GM23338 (cell line): ENCODE results near the gene RSPRY1. TPM values are rescaled to one million over a fixed set of nuclear protein-coding genes. Genes with fewer than 3 reads are reported as not detected.

Source experiments
- ATAC-seq: fragments of 200-7000 bp; cut with Tn5 transposase; 3 replicates; pipeline ENCODE4 v1.9.1; 2020
- DNase-seq: peaks from one replicate; pipeline ENCODE4 v3.0.0-alpha.2; 2015; ENCODE audit warnings: low spot score
- H2AFZ ChIP-seq: fragments of 200-600 bp; sonication (generic); 2 replicates; pipeline ENCODE4 v1.8.0; 2016; ENCODE audit warnings: antibody characterized with exemption, mild to moderate bottlenecking, moderate library complexity
- H3F3A ChIP-seq: fragments of 200-600 bp; sonication (generic); replicated peaks from 2 replicates; pipeline ENCODE4 v1.8.0; 2017; ENCODE audit warnings: antibody characterized with exemption, mixed run types, low read depth
- H3K27ac ChIP-seq: fragments of 200-600 bp; sonication (generic); 2 replicates; pipeline ENCODE4 v1.6.1; 2016; ENCODE audit warnings: low read depth
- H3K27me3 ChIP-seq: fragments of 200-600 bp; sonication (generic); 2 replicates; pipeline ENCODE4 v1.8.0; 2016; ENCODE audit warnings: mild to moderate bottlenecking, mixed run types, moderate library complexity; ENCODE audit not compliant: insufficient read depth
- H3K36me3 ChIP-seq: fragments of 200-600 bp; sonication (generic); 2 replicates; pipeline ENCODE4 v1.8.0; 2016; ENCODE audit warnings: mild to moderate bottlenecking; ENCODE audit not compliant: insufficient read depth
- H3K4me1 ChIP-seq: fragments of 200-600 bp; sonication (generic); 2 replicates; pipeline ENCODE4 v1.8.0; 2016; ENCODE audit warnings: mild to moderate bottlenecking, moderate library complexity; ENCODE audit not compliant: insufficient read depth
- H3K4me2 ChIP-seq: fragments of 200-600 bp; sonication (generic); 2 replicates; pipeline ENCODE4 v1.7.1; 2017; ENCODE audit warnings: mixed run types
- H3K4me3 ChIP-seq: fragments of 200-600 bp; sonication (generic); 2 replicates; pipeline ENCODE4 v1.6.1; 2016; ENCODE audit warnings: mixed run types
- H3K79me2 ChIP-seq: fragments of 200-600 bp; sonication (generic); replicated peaks from 2 replicates; pipeline ENCODE4 v1.8.0; 2017; ENCODE audit warnings: mild to moderate bottlenecking; ENCODE audit not compliant: insufficient read depth
- H3K9me2 ChIP-seq: fragments of 200-600 bp; sonication (generic); 2 replicates; pipeline ENCODE4 v1.8.0; 2017; ENCODE audit not compliant: insufficient read depth
- H4K20me1 ChIP-seq: fragments of 200-600 bp; sonication (generic); replicated peaks from 2 replicates; pipeline ENCODE4 v1.8.0; 2017; ENCODE audit warnings: mild to moderate bottlenecking; ENCODE audit not compliant: insufficient read depth
- H3K27ac Mint-ChIP-seq: 2 replicates; pipeline ENCODE4 v1.8.0; 2020; ENCODE audit warnings: inconsistent platforms, mild to moderate bottlenecking, moderate library complexity, mixed read lengths
- H3K27me3 Mint-ChIP-seq: 3 replicates; pipeline ENCODE4 v1.8.0; 2022; ENCODE audit warnings: low read depth, mild to moderate bottlenecking, moderate library complexity, mixed read lengths, inconsistent platforms; ENCODE audit not compliant: insufficient read depth, poor library complexity
- H3K36me3 Mint-ChIP-seq: 3 replicates; pipeline ENCODE4 v1.8.0; 2021; ENCODE audit warnings: low read depth, mild to moderate bottlenecking, inconsistent platforms, moderate library complexity, mixed read lengths
- H3K4me1 Mint-ChIP-seq: 3 replicates; pipeline ENCODE4 v1.8.0; 2020; ENCODE audit warnings: mild to moderate bottlenecking, inconsistent platforms, mixed read lengths
- H3K4me3 Mint-ChIP-seq: 3 replicates; pipeline ENCODE4 v1.8.0; 2021; ENCODE audit warnings: moderate library complexity, mild to moderate bottlenecking, inconsistent platforms, mixed read lengths
- H3K9me3 Mint-ChIP-seq: 3 replicates; pipeline ENCODE4 v1.8.0; 2020; ENCODE audit warnings: moderate library complexity, mild to moderate bottlenecking, inconsistent platforms, mixed read lengths
- CREB1 ChIP-seq: fragments of 250-450 bp; sonication (Bioruptor Pico); IDR thresholded peaks from 2 replicates; pipeline ENCODE4 v1.5.0; 2020; ENCODE audit warnings: low read depth, mild to moderate bottlenecking, moderate library complexity
- EZH2 ChIP-seq: fragments of 200-600 bp; sonication (generic); IDR thresholded peaks from one replicate; pipeline ENCODE4 v1.8.0; 2017; ENCODE audit warnings: antibody characterized with exemption, mild to moderate bottlenecking, low read depth; ENCODE audit not compliant: unreplicated experiment
- JUNB ChIP-seq: IDR thresholded peaks from one replicate; pipeline ENCODE4 v1.6.1; 2016; ENCODE audit warnings: antibody characterized with exemption; ENCODE audit not compliant: unreplicated experiment
- NANOG ChIP-seq: IDR thresholded peaks from 2 replicates; pipeline ENCODE4 v1.6.1; 2016; ENCODE audit warnings: antibody characterized with exemption, borderline replicate concordance
- STAT1 ChIP-seq: IDR thresholded peaks from one replicate; pipeline ENCODE4 v1.6.1; 2016; ENCODE audit warnings: antibody characterized with exemption; ENCODE audit not compliant: unreplicated experiment
- ZNF114 ChIP-seq: fragments of 250-450 bp; sonication (Bioruptor Pico); IDR thresholded peaks from 2 replicates; pipeline ENCODE4 v1.5.0; 2020; ENCODE audit warnings: mild to moderate bottlenecking, moderate library complexity
- ZNF331 ChIP-seq: fragments of 250-450 bp; sonication (Bioruptor Pico); IDR thresholded peaks from 2 replicates; pipeline ENCODE4 v1.5.0; 2020; ENCODE audit warnings: low read depth, mild to moderate bottlenecking, moderate library complexity
- ZNF462 ChIP-seq: fragments of 250-450 bp; sonication (Bioruptor Pico); IDR thresholded peaks from 2 replicates; pipeline ENCODE4 v1.5.0; 2020; ENCODE audit warnings: mild to moderate bottlenecking, moderate library complexity
- polyA plus RNA-seq: library from polyadenylated mRNA; unstranded; fragments of >200 nt; fragmentation: Nextera tagmentation; extraction: Ambion mirVana; gene quantifications from 2 replicates; pipeline ENCODE4 v1.2.1, GENCODE V29; 2016
- total RNA-seq: library from RNA; depleted of rRNA; stranded (reverse); fragments of >200 nt; shearing (Covaris generic); gene quantifications from 2 replicates; pipeline ENCODE4 v1.2.3, GENCODE V29; 2014

RSPRY1 gene
- total and polyA plus RNA-seq, 2 experiments from 2014 or later, result 25.8 to 35.9 TPM

GRCh38 chr16:57253466-57253865, 67.3 kb downstream of the RSPRY1 start:
- no peaks in the 10 kb centered on the region for H3K4me1 ChIP-seq
- H3F3A ChIP-seq, result no peaks in the 10 kb centered on the region
- H3K9me3 Mint-ChIP-seq, result 0 out of 3 replicates have a peak, but pooled peaks cover 5% of the 10 kb centered on the region
- no peak overlapping the region for H3K4me3 ChIP-seq
- H2AFZ ChIP-seq, result no peak overlapping the region
- no peaks in the 10 kb centered on the region for H4K20me1 ChIP-seq
- H3K27ac ChIP-seq, result no peak overlapping the region
- H3K27me3 Mint-ChIP-seq, result peaks cover 11% of the 10 kb centered on the region
- H3K4me3 Mint-ChIP-seq, result no peak overlapping the region
- H3K79me2 ChIP-seq, result no peaks in the 10 kb centered on the region
- no peak overlapping the region for H3K27ac Mint-ChIP-seq
- no peaks in the 10 kb centered on the region; the same call in 1 of the 2 replicates for H3K36me3 ChIP-seq
- H3K36me3 Mint-ChIP-seq, result peaks cover 17% of the 10 kb centered on the region
- no peaks in the 10 kb centered on the region for H3K9me2 ChIP-seq
- H3K27me3 ChIP-seq, result no peaks in the 10 kb centered on the region
- H3K4me2 ChIP-seq, result no peak overlapping the region
- H3K4me1 Mint-ChIP-seq, result no peaks in the 10 kb centered on the region
- no peak for ATAC-seq
- no peak for TF ChIP-seq JUNB
- TF ChIP-seq NANOG, result no peak
- no peak for DNase-seq

- peaks cover 5% of the 10 kb centered on the region for H3K27me3 Mint-ChIP-seq
- Histone ChIP-seq H3K36me3 (no peaks in the 10 kb centered on the region; the same call in 1 of the 2 replicates), H3K79me2 (no peaks in the 10 kb centered on the region), H3K27me3 (no peaks in the 10 kb centered on the region), H3K4me3 (no peak overlapping the region), H3K9me2 (no peaks in the 10 kb centered on the region), H2AFZ (no peak overlapping the region), H3K27ac (no peak overlapping the region), H4K20me1 (no peaks in the 10 kb centered on the region), H3K4me1 (peaks cover 6% of the 10 kb centered on the region), H3F3A (no peaks in the 10 kb centered on the region), H3K4me2 (no peak overlapping the region)
- TF ChIP-seq ZNF462 (CRISPR knock-in tag) (no peak), ZNF114 (CRISPR knock-in tag) (no peak), STAT1 (no peak), ZNF331 (CRISPR knock-in tag) (no peak), EZH2 (no peak), CREB1 (CRISPR knock-in tag) (no peak)
- H3K27ac Mint-ChIP-seq, result no peak overlapping the region
- 0 out of 3 replicates have a peak, but pooled peaks cover 5% of the 10 kb centered on the region for H3K9me3 Mint-ChIP-seq
- DNase-seq (no peak), ATAC-seq (no peak)
- H3K36me3 Mint-ChIP-seq, result peaks cover 17% of the 10 kb centered on the region
- H3K4me3 Mint-ChIP-seq, result no peak overlapping the region
- H3K4me1 Mint-ChIP-seq, result peaks cover 13% of the 10 kb centered on the region
Observed at GRCh38 chr16:57255686-57256415, 69.7 kb downstream of the RSPRY1 start.
